GM23338 (cell line): ENCODE data around the gene CIDEA.

Source experiments
- CREB1 ChIP-seq: fragments of 250-450 bp; sonication (Bioruptor Pico); IDR thresholded peaks from 2 replicates; pipeline ENCODE4 v1.5.0; 2020; ENCODE audit warnings: low read depth, mild to moderate bottlenecking, moderate library complexity
- CTCF ChIP-seq, 2 experiments: fragments of 200-600 bp in 1 of 2; sonication (generic) in 1 of 2; conservative IDR thresholded peaks; 2 replicates each; pipeline versions ENCODE4 v1.5.1 to v1.6.1; 2016 to 2017; ENCODE audit warnings: antibody characterized with exemption in 2 of 2, low read depth in 2 of 2, mild to moderate bottlenecking in 2 of 2, moderate library complexity in 1 of 2
- EZH2 ChIP-seq: fragments of 200-600 bp; sonication (generic); IDR thresholded peaks from one replicate; pipeline ENCODE4 v1.8.0; 2017; ENCODE audit warnings: antibody characterized with exemption, mild to moderate bottlenecking, low read depth; ENCODE audit not compliant: unreplicated experiment
- EZH2phosphoT487 ChIP-seq: fragments of 200-600 bp; sonication (generic); IDR thresholded peaks from one replicate; pipeline ENCODE4 v1.8.1; 2018; ENCODE audit warnings: antibody characterized with exemption; ENCODE audit not compliant: unreplicated experiment
- JUNB ChIP-seq: IDR thresholded peaks from one replicate; pipeline ENCODE4 v1.6.1; 2016; ENCODE audit warnings: antibody characterized with exemption; ENCODE audit not compliant: unreplicated experiment
- POLR2AphosphoS5 ChIP-seq: IDR thresholded peaks from 2 replicates; pipeline ENCODE4 v1.6.1; 2016; ENCODE audit warnings: antibody characterized with exemption, low read depth
- REST ChIP-seq: IDR thresholded peaks from one replicate; pipeline ENCODE4 v1.6.1; 2018; ENCODE audit warnings: antibody characterized with exemption; ENCODE audit not compliant: unreplicated experiment
- ZNF331 ChIP-seq: fragments of 250-450 bp; sonication (Bioruptor Pico); IDR thresholded peaks from 2 replicates; pipeline ENCODE4 v1.5.0; 2020; ENCODE audit warnings: low read depth, mild to moderate bottlenecking, moderate library complexity
- TF ChIP-seq, protein P1 (sequence below): fragments of 250-450 bp; sonication (Bioruptor Pico); IDR thresholded peaks from 2 replicates; pipeline ENCODE4 v1.5.0; 2020; ENCODE audit warnings: mild to moderate bottlenecking, moderate library complexity

DNA sequence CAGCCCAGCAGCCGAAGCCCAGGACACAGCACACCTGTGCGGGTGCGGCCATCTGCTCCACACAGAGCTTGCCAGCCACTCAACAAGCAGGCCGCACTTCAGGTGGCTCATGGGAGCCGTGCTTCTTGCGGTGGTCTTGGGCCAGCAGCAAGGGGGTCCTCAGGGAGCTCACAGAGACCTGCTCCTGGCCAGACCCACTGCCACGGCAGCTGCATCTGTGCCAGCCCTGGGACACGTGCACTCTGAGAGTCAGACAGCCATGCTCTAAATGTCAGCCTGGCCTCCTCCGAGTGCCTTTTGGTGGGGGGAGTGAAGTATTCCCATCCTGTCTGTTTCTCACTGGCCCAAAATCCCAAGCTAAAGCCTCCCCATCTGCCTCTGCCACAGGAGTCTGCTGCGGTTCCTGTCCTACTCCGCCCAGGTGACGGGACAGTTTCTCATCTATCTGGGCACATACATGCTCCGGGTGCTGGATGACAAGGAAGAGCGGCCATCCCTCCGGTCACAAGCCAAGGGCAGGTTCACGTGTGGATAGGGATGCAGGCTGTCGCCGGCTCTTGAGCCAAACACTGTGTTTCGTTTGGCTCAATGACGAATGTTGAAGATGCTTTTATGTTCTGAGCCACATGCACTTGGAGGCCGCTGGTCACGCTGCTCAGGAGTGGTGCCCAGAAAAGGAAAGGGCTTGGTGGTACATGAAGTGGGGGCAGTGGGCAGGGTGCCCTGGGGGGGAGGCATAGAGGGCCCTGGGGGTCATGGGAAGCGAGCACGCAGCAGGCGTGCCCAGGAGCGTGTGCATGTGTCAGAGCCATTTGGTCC, 22.8 kb downstream of the CIDEA start:
- no peak for TF ChIP-seq CTCF (conservative IDR thresholded peaks at IDR 0.05; ENCODE audit: low read depth in 2 of 2)
- no peak for TF ChIP-seq REST
- TF ChIP-seq ZNF331, result no peak
- no peak for TF ChIP-seq EZH2
- TF ChIP-seq, protein P1, sequence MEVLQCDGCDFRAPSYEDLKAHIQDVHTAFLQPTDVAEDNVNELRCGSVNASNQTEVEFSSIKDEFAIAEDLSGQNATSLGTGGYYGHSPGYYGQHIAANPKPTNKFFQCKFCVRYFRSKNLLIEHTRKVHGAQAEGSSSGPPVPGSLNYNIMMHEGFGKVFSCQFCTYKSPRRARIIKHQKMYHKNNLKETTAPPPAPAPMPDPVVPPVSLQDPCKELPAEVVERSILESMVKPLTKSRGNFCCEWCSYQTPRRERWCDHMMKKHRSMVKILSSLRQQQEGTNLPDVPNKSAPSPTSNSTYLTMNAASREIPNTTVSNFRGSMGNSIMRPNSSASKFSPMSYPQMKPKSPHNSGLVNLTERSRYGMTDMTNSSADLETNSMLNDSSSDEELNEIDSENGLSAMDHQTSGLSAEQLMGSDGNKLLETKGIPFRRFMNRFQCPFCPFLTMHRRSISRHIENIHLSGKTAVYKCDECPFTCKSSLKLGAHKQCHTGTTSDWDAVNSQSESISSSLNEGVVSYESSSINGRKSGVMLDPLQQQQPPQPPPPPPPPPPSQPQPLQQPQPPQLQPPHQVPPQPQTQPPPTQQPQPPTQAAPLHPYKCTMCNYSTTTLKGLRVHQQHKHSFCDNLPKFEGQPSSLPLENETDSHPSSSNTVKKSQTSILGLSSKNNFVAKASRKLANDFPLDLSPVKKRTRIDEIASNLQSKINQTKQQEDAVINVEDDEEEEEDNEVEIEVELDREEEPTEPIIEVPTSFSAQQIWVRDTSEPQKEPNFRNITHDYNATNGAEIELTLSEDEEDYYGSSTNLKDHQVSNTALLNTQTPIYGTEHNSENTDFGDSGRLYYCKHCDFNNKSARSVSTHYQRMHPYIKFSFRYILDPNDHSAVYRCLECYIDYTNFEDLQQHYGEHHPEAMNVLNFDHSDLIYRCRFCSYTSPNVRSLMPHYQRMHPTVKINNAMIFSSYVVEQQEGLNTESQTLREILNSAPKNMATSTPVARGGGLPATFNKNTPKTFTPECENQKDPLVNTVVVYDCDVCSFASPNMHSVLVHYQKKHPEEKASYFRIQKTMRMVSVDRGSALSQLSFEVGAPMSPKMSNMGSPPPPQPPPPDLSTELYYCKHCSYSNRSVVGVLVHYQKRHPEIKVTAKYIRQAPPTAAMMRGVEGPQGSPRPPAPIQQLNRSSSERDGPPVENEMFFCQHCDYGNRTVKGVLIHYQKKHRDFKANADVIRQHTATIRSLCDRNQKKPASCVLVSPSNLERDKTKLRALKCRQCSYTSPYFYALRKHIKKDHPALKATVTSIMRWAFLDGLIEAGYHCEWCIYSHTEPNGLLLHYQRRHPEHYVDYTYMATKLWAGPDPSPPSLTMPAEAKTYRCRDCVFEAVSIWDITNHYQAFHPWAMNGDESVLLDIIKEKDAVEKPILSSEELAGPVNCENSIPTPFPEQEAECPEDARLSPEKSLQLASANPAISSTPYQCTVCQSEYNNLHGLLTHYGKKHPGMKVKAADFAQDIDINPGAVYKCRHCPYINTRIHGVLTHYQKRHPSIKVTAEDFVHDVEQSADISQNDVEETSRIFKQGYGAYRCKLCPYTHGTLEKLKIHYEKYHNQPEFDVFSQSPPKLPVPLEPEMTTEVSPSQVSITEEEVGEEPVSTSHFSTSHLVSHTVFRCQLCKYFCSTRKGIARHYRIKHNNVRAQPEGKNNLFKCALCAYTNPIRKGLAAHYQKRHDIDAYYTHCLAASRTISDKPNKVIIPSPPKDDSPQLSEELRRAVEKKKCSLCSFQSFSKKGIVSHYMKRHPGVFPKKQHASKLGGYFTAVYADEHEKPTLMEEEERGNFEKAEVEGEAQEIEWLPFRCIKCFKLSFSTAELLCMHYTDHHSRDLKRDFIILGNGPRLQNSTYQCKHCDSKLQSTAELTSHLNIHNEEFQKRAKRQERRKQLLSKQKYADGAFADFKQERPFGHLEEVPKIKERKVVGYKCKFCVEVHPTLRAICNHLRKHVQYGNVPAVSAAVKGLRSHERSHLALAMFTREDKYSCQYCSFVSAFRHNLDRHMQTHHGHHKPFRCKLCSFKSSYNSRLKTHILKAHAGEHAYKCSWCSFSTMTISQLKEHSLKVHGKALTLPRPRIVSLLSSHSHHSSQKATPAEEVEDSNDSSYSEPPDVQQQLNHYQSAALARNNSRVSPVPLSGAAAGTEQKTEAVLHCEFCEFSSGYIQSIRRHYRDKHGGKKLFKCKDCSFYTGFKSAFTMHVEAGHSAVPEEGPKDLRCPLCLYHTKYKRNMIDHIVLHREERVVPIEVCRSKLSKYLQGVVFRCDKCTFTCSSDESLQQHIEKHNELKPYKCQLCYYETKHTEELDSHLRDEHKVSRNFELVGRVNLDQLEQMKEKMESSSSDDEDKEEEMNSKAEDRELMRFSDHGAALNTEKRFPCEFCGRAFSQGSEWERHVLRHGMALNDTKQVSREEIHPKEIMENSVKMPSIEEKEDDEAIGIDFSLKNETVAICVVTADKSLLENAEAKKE (CRISPR knock-in tag), result no peak
- no peak for TF ChIP-seq POLR2AphosphoS5
- no peak for TF ChIP-seq EZH2phosphoT487
- TF ChIP-seq CREB1 (CRISPR knock-in tag), result no peak
- TF ChIP-seq JUNB, result no peak
